NCI-H526 (cell line): ENCODE results near the gene PPP4R2.

Experiments
- DNase-seq, 2 experiments: peaks; one replicate each; lab custom pipeline; 2025; lab: John Stamatoyannopoulos, UW

PPP4R2 gene

GRCh38 chr3:72996473-72997333, at the start of gene PPP4R2:
Gene PPP4R2 (plus strand): TSS chr3:72996811. CDS start chr3:72997038, 227 bp downstream.
- peak; percentile 54 to 89 for DNase-seq

- DNase-seq, result no peak
These were observed 48.7 kb upstream of the PPP4R2 start for GRCh38 chr3:72947715-72948490.

GRCh38 chr3:72949016-72949415, 47.6 kb upstream of the PPP4R2 start:
- no peak for DNase-seq

- no peak for DNase-seq
These were observed 46.2 kb upstream of the PPP4R2 start for GRCh38 chr3:72950372-72950771.

- peak; percentile 81 to 88 for DNase-seq
These were observed 45.8 kb upstream of the PPP4R2 start for GRCh38 chr3:72950801-72951200.

GRCh38 chr3:72951259-72951722, 45.3 kb upstream of the PPP4R2 start:
- DNase-seq, result peak in 1 of 2 experiments; percentile 28

- DNase-seq, result no peak
These were observed 43.2 kb upstream of the PPP4R2 start for GRCh38 chr3:72953325-72953956.

GRCh38 chr3:72957297-72957696, 39.3 kb upstream of the PPP4R2 start:
- no peak for DNase-seq

- no peak for DNase-seq
These were observed 37.3 kb upstream of the PPP4R2 start for GRCh38 chr3:72959336-72959735.

GRCh38 chr3:72960812-72961518, 35.6 kb upstream of the PPP4R2 start:
- DNase-seq, result no peak

GRCh38 chr3:72961752-72962151, 34.9 kb upstream of the PPP4R2 start:
- DNase-seq, result no peak

- no peak for DNase-seq
These were observed 34.3 kb upstream of the PPP4R2 start for GRCh38 chr3:72962317-72962716.

GRCh38 chr3:72964633-72965032, 32.0 kb upstream of the PPP4R2 start:
- DNase-seq, result no peak

GRCh38 chr3:72968266-72968664, 28.3 kb upstream of the PPP4R2 start:
- no peak for DNase-seq

GRCh38 chr3:72969766-72970165, 26.8 kb upstream of the PPP4R2 start:
- DNase-seq, result no peak

GRCh38 chr3:72970942-72971341, 25.7 kb upstream of the PPP4R2 start:
- DNase-seq, result peak in 1 of 2 experiments; percentile 32

GRCh38 chr3:72972706-72973030, 23.9 kb upstream of the PPP4R2 start:
- no peak for DNase-seq

- no peak for DNase-seq
These were observed 23.4 kb upstream of the PPP4R2 start for GRCh38 chr3:72973031-72973723.

GRCh38 chr3:72973786-72974185, 22.8 kb upstream of the PPP4R2 start:
- DNase-seq, result no peak

- DNase-seq, result no peak
These were observed 21.7 kb upstream of the PPP4R2 start for GRCh38 chr3:72974956-72975355.

GRCh38 chr3:72976281-72976741, 20.3 kb upstream of the PPP4R2 start:
- DNase-seq, result peak; percentile 42 to 45
